AG04449 (cell line): Measurements from ENCODE around the gene AFG3L2.
"Not testable (repeated sequence)": the region's sequence is repeated elsewhere in the genome, so short reads cannot be mapped to it uniquely, and the experiment has no call there.

Source experiments
- CTCF ChIA-PET: fragments of 350-600 bp; formaldehyde crosslinking; extraction: SDS; loops from one replicate; lab custom pipeline; 2021; ENCODE audit warnings: antibody characterized with exemption; lab: Yijun Ruan, JAX
- POLR2A ChIA-PET: fragments of 400-600, 350-600 bp; formaldehyde crosslinking; extraction: SDS; loops from one replicate; lab custom pipeline; 2020; ENCODE audit warnings: antibody characterized with exemption, inconsistent platforms; lab: Yijun Ruan, JAX
- DNase-seq: peaks from one replicate; pipeline ENCODE4 v3.0.0-alpha.2; 2010; ENCODE audit warnings: low read depth, low spot score
- H3K4me3 ChIP-seq: 2 replicates; pipeline ENCODE4 v1.5.1; 2011; ENCODE audit warnings: low read depth, mild to moderate bottlenecking, control low read depth, low read length
- TF ChIP-seq, protein P1 (sequence below): IDR thresholded peaks from one replicate; pipeline ENCODE4 v1.5.1; 2011; ENCODE audit warnings: mild to moderate bottlenecking, moderate library complexity, low read length, control low read depth, inconsistent platforms; ENCODE audit not compliant: insufficient read depth; ENCODE audit errors: missing control alignments

The AFG3L2 gene

DNA sequence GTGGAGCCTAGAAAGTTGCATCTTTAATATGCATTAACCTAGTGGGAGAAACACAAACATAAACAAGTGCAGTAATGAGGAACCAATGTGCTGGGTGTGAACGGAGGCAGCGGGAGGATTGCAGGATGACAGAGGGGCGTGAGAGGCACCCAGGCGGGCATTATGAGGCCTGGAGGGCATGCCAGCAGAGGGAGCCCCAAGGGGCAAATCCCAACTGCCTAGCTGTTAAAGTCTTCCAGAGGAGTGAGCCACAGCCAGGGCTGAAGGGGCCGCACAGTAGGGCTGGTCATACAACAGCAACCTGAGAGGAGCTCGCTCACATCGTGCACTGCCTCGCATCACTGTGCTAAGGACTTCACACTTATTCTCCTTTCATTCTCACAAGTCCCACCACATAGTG lies 17.4 kb upstream of the AFG3L2 start:
- ChIA-PET POLR2A (interaction anchor here (0.6 kb wide), 1 partner anchor 203 kb away, joined by 3 read pairs; no protein-coding TSS in a partner anchor), CTCF (interaction anchor here (0.7 to 11.7 kb wide), 10 partner anchors 7 to 540 kb away, joined by 3 to 336 read pairs (median 16); partner anchors contain the start of genes AFG3L2, PRELID3A and SPIRE1)
- DNase-seq = no peak
- no peak overlapping the region for H3K4me3 ChIP-seq
- TF ChIP-seq, protein P1, sequence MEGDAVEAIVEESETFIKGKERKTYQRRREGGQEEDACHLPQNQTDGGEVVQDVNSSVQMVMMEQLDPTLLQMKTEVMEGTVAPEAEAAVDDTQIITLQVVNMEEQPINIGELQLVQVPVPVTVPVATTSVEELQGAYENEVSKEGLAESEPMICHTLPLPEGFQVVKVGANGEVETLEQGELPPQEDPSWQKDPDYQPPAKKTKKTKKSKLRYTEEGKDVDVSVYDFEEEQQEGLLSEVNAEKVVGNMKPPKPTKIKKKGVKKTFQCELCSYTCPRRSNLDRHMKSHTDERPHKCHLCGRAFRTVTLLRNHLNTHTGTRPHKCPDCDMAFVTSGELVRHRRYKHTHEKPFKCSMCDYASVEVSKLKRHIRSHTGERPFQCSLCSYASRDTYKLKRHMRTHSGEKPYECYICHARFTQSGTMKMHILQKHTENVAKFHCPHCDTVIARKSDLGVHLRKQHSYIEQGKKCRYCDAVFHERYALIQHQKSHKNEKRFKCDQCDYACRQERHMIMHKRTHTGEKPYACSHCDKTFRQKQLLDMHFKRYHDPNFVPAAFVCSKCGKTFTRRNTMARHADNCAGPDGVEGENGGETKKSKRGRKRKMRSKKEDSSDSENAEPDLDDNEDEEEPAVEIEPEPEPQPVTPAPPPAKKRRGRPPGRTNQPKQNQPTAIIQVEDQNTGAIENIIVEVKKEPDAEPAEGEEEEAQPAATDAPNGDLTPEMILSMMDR = peak; percentile 42

DNA sequence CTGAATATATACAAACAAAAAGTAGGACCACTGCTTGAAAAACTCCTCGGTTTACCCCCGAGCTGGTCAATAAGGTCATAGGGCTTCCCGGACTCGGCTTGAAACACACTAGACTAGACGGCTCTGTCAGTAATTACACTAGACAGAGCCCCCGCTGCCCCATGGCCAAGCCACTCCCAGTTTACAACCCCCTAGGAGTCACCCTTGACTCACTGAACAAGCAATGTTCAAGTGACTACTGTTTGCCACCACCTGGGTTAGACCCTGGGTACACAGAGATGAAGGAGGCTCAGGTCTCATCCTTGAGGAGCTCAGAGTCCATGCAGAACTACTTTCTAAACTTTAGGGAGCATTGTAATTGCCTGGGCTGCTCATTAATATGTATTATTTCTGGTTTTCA lies 17.0 kb upstream of the AFG3L2 start:
- ChIA-PET POLR2A (interaction anchor here (0.6 kb wide), 1 partner anchor 204 kb away, joined by 3 read pairs; no protein-coding TSS in a partner anchor), CTCF (interaction anchor here (0.7 to 11.7 kb wide), 12 partner anchors 8 to 540 kb away, joined by 3 to 336 read pairs (median 14); partner anchors contain the start of genes AFG3L2, CEP76, PRELID3A and PSMG2)
- TF ChIP-seq, protein P1 = no peak
- H3K4me3 ChIP-seq = no peak overlapping the region
- no peak for DNase-seq

DNA sequence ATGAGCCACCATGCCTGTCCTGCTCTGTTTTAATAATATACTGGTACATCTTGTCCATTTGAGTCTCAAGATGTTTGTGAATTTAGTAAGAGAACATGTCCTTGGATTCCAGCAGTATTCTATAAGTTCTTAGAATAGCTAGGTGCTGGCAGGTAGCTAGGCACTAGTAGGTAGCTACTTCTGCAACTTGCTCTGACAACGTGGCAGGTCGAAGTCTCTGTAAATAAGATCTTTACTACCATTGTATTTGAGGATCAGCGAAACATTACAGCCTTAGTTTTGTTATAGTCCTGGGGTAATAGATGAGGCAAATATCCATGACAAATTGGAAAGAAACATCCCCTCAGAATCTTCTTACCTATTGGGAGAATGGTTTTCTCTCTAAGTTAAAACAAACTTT lies 16.5 kb upstream of the AFG3L2 start:
- DNase-seq = no peak
- TF ChIP-seq, protein P1 = no peak
- ChIA-PET CTCF (interaction anchor here (0.7 to 11.7 kb wide), 16 partner anchors 8 to 349 kb away, joined by 3 to 336 read pairs (median 11); partner anchors contain the start of genes AFG3L2, CEP76, PRELID3A and PSMG2), POLR2A (no interaction called here)
- no peak overlapping the region for H3K4me3 ChIP-seq

DNA sequence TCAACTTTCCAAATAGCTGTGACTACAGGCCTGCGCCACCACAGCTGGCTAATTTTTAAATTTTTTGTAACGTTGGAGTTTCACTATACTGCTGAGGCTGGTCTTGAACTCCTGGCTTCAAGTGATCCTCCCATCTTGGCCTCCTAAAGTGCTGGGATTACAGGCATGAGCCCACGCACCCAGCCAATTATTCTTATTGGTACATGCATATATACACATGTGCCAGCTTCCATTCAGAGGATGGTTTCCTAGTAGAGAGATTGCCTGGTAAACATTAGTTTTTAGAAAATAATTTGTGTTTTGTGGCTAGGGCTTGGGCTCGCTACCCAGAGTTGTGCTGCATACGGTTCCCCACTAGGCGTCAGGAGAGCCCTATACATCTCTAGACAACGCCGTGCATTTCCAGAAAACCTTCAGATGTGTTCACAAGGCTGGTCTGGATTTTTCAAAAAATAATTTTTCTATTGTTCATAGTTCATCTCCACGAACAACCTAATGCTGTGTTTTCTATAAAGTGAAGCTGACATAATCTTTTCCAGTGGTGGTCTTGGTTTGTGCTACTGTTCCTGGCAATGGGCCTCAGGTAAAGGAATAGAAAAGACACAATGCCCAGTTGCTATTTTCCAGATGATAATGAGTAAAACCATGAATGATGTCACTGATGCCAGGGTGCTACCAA lies 14.6 kb upstream of the AFG3L2 start:
- TF ChIP-seq, protein P1 = peak; percentile 79
- POLR2A ChIA-PET = no interaction called here
- no peak for DNase-seq
- H3K4me3 ChIP-seq = no peak overlapping the region
- CTCF ChIA-PET = interaction anchor here (0.6 to 11.7 kb wide), 56 partner anchors 9 to 543 kb away, joined by 3 to 336 read pairs (median 4); partner anchors contain the start of genes AFG3L2, CEP76, PRELID3A and PSMG2

DNA sequence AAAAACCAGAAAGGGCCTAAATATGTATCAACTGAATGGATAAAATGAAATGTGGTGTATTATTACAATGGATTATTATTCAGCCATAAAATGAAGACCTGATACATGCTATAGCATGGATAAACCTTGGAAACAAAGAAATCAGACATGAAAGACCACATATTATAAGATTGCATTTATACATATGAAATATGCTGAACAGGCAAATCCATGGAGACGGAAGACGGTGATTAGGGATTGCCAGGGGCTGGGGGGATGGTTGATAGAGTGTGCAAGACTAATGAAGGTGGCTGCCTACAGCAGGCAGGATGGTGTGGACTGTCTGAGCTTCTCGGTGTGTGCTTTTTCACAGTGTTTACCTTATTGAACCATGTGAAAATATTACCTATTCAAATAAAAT lies 11.4 kb upstream of the AFG3L2 start:
- no peak overlapping the region for H3K4me3 ChIP-seq
- TF ChIP-seq, protein P1 = no peak
- CTCF ChIA-PET = interaction anchor here (11.7 kb wide), 1 partner anchor 276 kb away, joined by 336 read pairs; the partner anchor contains the start of gene SPIRE1
- POLR2A ChIA-PET = no interaction called here
- no peak for DNase-seq

DNA sequence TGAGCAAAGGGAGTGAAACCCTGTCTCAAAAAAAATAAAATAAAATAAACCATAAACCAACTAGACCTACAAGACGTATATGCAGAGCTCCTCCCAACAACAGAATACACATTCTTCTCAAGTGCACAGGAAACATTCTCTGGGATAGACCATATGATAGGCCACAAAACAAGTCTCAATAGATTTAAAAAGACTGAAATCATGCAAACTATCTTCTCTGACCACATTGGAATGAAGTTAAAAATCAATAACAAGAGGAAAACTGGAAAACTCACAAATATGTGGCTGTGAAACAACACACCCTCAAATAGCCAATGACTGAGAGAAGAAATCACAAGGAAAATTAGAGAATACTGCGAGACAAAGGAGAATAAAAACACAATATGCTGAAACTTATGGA lies 7.2 kb upstream of the AFG3L2 start:
- no peak for DNase-seq
- ChIA-PET POLR2A (no interaction called here), CTCF (interaction anchor here (0.9 to 11.7 kb wide), 9 partner anchors 7 to 550 kb away, joined by 3 to 336 read pairs (median 4); partner anchors contain the start of gene SPIRE1)
- TF ChIP-seq, protein P1 = no peak
- no peak overlapping the region for H3K4me3 ChIP-seq

DNA sequence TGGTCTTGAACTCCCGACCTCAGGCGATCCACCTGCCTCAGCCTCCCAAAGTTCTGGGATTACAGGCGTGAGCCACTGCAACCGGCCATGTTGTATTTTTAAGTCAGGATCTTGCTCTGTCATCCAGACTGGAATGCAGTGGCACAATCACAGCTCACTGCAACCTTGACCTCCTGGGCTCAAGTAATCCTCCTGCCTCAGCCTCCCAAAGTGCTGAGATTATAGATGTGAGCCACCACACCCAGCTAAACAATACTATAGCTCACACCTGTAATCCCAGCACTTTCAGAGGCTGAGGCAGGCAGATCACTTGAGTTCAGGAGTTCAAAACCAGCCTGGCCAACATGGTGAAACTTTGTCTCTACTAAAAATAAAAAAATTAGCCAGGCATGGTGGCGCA lies 6.7 kb upstream of the AFG3L2 start:
- CTCF ChIA-PET = interaction anchor here (1.1 to 3.0 kb wide), 6 partner anchors 8 to 551 kb away, joined by 3 to 22 read pairs (median 5); no protein-coding TSS in a partner anchor
- H3K4me3 ChIP-seq, DNase-seq, POLR2A ChIA-PET: not testable (repeated sequence)

DNA sequence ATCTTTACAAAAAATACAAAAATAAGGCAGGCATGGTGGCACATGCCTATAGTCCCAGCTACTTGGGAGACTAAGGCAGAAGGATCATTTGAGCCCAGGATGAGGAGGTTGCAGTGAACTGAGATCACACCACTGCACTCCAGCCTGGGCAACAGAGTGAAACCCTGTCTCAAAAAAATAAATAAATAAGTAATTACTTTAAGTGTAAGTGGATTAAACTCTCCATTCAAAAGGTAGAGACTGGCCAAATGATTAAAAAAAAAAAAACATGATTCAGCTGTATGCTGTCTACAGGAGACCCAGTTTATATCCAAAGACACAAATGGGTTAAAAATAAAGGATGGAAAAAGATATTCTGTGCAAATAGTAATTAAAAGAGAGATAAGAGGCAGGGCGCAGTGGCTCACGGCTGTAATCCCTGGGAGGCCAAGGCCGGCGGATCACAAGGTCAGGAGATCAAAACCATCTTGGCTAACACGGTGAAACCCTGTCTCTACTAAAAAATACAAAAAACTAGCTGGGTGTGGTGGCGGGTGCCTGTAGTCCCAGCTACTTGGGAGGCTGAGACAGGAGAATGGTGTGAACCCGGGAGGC lies 5.3 kb upstream of the AFG3L2 start:
- DNase-seq, H3K4me3 ChIP-seq: not testable (repeated sequence)
- CTCF ChIA-PET = interaction anchor here (0.9 to 3.0 kb wide), 3 partner anchors 9 to 320 kb away, joined by 3 to 13 read pairs (median 3); no protein-coding TSS in a partner anchor
- POLR2A ChIA-PET = interaction anchor here (0.6 kb wide), 1 partner anchor 25 kb away, joined by 3 read pairs; no protein-coding TSS in a partner anchor
